Activated naive CD8-positive, alpha-beta T cell (primary cell): Measurements from ENCODE around the gene TNRC18.
"Not testable (repeated sequence)": the region's sequence is repeated elsewhere in the genome, so short reads cannot be mapped to it uniquely, and the experiment has no call there.

Source experiments
- H3K27ac Mint-ChIP-seq: one replicate; pipeline ENCODE4 v1.8.0; 2021; ENCODE audit warnings: mixed read lengths
- H3K27me3 Mint-ChIP-seq: one replicate; pipeline ENCODE4 v1.8.0; 2021; ENCODE audit warnings: mixed read lengths
- H3K36me3 Mint-ChIP-seq: one replicate; pipeline ENCODE4 v1.8.0; 2021; ENCODE audit warnings: mixed read lengths
- H3K4me1 Mint-ChIP-seq: one replicate; pipeline ENCODE4 v1.8.0; 2021; ENCODE audit warnings: low read depth, mixed read lengths
- H3K4me3 Mint-ChIP-seq: one replicate; pipeline ENCODE4 v1.8.0; 2021; ENCODE audit warnings: mild to moderate bottlenecking, mixed read lengths
- H3K9me3 Mint-ChIP-seq: one replicate; pipeline ENCODE4 v1.8.0; 2021; ENCODE audit warnings: low read depth, mixed read lengths

TNRC18 gene

GRCh38 chr7:5323800-5324781, 99.5 kb downstream of the TNRC18 start:
- not testable (repeated sequence) for H3K9me3 Mint-ChIP-seq, H3K27me3 Mint-ChIP-seq, H3K27ac Mint-ChIP-seq, H3K4me1 Mint-ChIP-seq, H3K4me3 Mint-ChIP-seq
- H3K36me3 Mint-ChIP-seq = peaks cover 19% of the 10 kb centered on the region

DNA sequence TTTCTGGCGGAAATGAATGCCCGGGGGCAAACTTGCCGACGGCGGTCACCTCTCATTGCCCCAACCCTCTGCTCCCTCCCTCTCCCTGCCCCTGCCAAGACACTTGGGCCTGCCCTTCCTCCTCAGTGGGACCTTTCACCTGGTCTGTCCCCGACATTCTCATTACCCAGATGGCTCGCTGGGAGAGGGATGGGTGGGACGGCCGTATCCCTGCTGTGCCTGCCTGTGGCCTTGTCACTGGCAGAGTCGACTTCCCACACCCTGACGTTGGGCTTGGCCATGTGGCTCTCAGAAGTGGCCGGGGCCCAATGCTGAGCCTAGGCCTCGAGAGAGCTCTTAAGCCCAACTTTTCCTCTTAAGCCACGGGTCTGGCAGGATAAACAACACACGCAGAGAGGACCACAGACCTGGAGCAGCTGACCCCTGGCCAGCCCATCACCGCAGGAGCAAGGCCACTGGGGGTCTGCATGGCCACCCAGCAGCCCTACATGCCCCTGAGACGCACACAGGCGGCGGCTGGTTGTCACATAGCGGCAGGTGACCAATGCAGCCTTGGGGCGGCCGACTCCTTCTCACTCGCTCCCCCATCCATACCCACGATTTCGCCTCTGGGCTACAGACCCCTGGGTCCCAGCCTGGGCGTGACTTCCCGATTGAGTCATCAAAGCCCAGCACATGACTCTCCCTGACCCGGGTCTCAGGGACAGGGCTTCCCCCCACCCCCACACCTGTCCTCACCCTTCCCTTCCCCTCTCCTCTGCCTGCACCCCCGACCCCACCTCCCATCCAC, 100.8 kb downstream of the TNRC18 start:
- Mint-ChIP-seq H3K27ac (no peak overlapping the region), H3K27me3 (no peaks in the 10 kb centered on the region), H3K4me1 (no peaks in the 10 kb centered on the region), H3K4me3 (no peak overlapping the region), H3K9me3 (peaks cover 9% of the 10 kb centered on the region), H3K36me3 (peaks cover 29% of the 10 kb centered on the region)

DNA sequence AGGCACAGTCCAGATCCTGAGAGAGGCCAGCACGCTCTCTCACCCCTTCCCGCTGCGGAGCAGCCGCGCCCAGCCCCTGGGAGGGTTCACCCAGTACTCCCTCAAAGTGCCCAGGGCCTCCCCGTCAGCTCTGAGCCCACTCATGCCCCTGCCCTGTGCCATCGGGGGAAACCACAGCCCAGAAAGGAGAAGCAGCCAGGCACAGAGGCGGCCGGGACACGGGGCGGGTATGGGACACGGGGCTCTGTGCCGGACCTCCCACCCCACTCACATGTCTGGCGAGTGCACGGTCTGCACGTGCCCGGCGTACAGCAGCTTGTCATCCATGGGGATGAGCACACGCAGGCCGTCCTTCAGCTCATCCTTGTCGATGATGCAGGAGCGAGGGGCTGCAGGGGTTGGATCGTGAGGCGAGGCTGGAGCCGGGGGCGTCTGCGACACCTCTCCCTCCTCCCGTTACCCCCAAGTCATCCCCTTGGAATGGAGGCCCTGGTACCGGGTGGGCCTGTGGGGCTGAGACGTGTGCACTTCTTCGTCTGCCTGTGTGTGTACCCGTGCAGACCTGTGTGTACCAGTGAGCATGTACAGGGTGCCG, 102.7 kb downstream of the TNRC18 start:
- H3K27me3 Mint-ChIP-seq = no peaks in the 10 kb centered on the region
- H3K27ac Mint-ChIP-seq = no peak overlapping the region
- H3K4me3 Mint-ChIP-seq = no peak overlapping the region
- H3K36me3 Mint-ChIP-seq = peaks cover 28% of the 10 kb centered on the region
- H3K4me1 Mint-ChIP-seq = no peaks in the 10 kb centered on the region
- H3K9me3 Mint-ChIP-seq = peaks cover 9% of the 10 kb centered on the region

- Mint-ChIP-seq H3K9me3 (peaks cover 9% of the 10 kb centered on the region), H3K27ac (no peak overlapping the region), H3K27me3 (no peaks in the 10 kb centered on the region), H3K4me3 (no peak overlapping the region), H3K36me3 (peaks cover 28% of the 10 kb centered on the region), H3K4me1 (no peaks in the 10 kb centered on the region)
These were observed 103.2 kb downstream of the TNRC18 start for GRCh38 chr7:5320391-5320790.

DNA sequence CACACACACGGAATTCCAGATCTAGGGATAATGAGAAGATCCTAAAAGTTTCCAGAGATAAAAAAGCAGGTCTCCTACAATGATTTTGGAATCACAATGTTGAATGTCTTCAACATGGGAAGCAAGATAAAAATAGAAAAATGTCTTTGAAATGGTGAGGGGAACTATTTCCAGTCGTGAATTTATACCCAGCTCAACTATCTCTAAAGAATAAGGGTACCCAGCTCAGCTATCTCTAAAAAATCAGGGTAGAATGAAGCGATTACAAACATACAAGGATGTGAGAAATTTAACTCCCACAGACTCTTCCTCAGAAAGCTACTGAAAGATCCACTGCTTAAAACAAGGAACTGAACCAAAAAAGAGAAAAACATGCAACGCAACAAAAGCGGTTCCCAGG, 105.0 kb downstream of the TNRC18 start:
- H3K36me3 Mint-ChIP-seq = peaks cover 25% of the 10 kb centered on the region
- H3K4me1 Mint-ChIP-seq, H3K9me3 Mint-ChIP-seq, H3K27ac Mint-ChIP-seq, H3K27me3 Mint-ChIP-seq, H3K4me3 Mint-ChIP-seq: not testable (repeated sequence)

DNA sequence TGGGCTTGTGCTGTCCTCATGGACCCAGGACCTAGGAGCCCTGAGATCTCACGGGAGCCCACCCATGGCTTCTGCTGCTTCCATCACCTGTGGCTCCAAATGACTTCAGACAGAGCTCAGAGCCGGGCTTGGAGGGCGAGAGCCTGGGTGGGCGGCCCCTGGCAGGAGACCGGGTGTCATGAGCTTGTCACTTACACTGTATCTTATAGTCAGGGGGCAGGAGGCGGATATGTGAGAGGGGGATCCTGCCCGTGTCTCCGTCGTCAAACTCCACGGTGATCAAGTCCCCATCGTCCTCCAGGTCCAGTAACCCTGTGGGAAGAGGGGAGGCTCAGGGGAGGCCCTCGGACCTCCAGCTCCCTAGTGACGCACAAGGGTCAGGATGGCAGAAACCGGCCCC, 107.9 kb downstream of the TNRC18 start:
- H3K27ac Mint-ChIP-seq = no peak overlapping the region
- H3K4me3 Mint-ChIP-seq = no peak overlapping the region
- H3K9me3 Mint-ChIP-seq = peaks cover 9% of the 10 kb centered on the region
- no peaks in the 10 kb centered on the region for H3K27me3 Mint-ChIP-seq
- H3K4me1 Mint-ChIP-seq = no peaks in the 10 kb centered on the region
- peaks cover 24% of the 10 kb centered on the region for H3K36me3 Mint-ChIP-seq

DNA sequence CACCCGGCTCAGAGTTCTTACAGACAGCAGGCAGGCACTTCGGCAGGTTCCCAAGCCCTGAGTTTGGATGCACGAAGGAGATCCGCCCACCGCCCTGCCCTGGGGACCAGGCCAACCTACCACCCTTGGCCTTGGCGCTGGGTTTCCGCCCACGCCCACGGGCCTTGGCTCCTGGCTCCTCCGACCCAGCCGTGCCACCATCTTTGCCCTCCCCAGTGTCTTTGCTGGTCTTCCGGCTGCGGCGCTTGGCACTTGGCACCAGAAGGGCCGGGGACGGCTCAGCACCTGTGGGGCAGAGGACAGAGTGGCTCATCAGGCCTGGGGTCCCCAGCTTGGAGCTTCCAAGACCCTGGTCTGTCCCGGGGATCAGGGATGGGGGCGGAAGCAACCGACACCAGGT, 108.8 kb downstream of the TNRC18 start:
- peaks cover 23% of the 10 kb centered on the region for H3K36me3 Mint-ChIP-seq
- H3K9me3 Mint-ChIP-seq = peaks cover 9% of the 10 kb centered on the region
- no peak overlapping the region for H3K4me3 Mint-ChIP-seq
- H3K27me3 Mint-ChIP-seq = no peaks in the 10 kb centered on the region
- H3K4me1 Mint-ChIP-seq = no peaks in the 10 kb centered on the region
- H3K27ac Mint-ChIP-seq = no peak overlapping the region

- H3K27ac Mint-ChIP-seq, H3K4me1 Mint-ChIP-seq, H3K4me3 Mint-ChIP-seq, H3K36me3 Mint-ChIP-seq, H3K27me3 Mint-ChIP-seq, H3K9me3 Mint-ChIP-seq: not testable (repeated sequence)
These were observed 110.4 kb downstream of the TNRC18 start for GRCh38 chr7:5313076-5313885.

GRCh38 chr7:5312276-5313070, 111.2 kb downstream of the TNRC18 start:
- H3K9me3 Mint-ChIP-seq, H3K27me3 Mint-ChIP-seq, H3K27ac Mint-ChIP-seq, H3K4me1 Mint-ChIP-seq, H3K4me3 Mint-ChIP-seq, H3K36me3 Mint-ChIP-seq: not testable (repeated sequence)

- Mint-ChIP-seq H3K27me3 (no peaks in the 10 kb centered on the region), H3K9me3 (no peaks in the 10 kb centered on the region), H3K4me1 (no peaks in the 10 kb centered on the region), H3K36me3 (peaks cover 4% of the 10 kb centered on the region), H3K4me3 (no peak overlapping the region), H3K27ac (no peak overlapping the region)
These were observed 112.7 kb downstream of the TNRC18 start for GRCh38 chr7:5310822-5311405.

DNA sequence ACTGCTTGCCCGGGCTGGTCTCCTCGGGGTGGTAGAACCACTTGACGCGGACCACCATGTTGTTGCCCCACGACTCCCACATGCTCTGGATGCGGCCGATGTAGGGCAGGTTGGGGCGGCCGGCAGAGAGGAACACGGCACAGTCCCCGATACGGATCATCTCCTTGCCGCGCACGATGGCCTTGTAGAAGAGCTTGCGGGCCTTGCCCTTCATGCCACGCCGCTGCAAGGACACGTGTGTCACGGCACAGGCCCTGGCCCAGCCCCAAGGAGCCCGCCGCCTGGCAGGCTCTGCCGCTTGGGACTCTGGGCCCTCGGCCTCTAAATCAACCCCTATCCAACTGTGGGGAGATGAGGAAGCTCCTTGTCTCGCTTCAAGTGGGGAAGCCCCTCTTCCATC, 114.5 kb downstream of the TNRC18 start:
- Mint-ChIP-seq H3K36me3 (peaks cover 4% of the 10 kb centered on the region), H3K27ac (no peak overlapping the region), H3K27me3 (no peaks in the 10 kb centered on the region), H3K4me1 (no peaks in the 10 kb centered on the region), H3K4me3 (no peak overlapping the region), H3K9me3 (no peaks in the 10 kb centered on the region)

GRCh38 chr7:5307221-5308142, 116.2 kb downstream of the TNRC18 start:
- not testable (repeated sequence) for H3K4me1 Mint-ChIP-seq, H3K36me3 Mint-ChIP-seq, H3K27me3 Mint-ChIP-seq, H3K27ac Mint-ChIP-seq, H3K9me3 Mint-ChIP-seq, H3K4me3 Mint-ChIP-seq

DNA sequence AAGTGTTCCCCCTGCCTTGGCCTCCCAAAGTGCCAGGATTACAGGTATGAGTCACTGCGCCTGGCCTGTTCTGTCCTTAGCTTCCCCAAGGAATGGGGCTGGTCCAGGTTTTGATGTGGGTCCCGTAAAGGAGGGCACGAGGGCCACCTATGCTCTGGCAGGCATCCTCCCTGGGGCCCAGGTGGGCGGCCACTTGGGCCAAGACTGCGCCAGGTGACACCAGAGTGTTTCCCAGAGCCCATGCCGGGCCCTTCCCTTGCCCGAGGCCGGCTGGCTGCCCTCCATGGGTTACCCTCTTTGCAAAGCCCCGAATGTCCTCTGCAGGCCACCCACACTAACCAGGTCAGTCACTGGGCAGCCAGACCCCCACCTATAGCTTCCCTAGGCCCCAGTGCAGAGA, 118.6 kb downstream of the TNRC18 start:
- not testable (repeated sequence) for H3K9me3 Mint-ChIP-seq, H3K27ac Mint-ChIP-seq, H3K27me3 Mint-ChIP-seq, H3K36me3 Mint-ChIP-seq, H3K4me1 Mint-ChIP-seq, H3K4me3 Mint-ChIP-seq
